Adipocyte (in vitro differentiated cells): Measurements from ENCODE around the gene KLHL14.

ENCODE experiments used
- DNase-seq: peaks from one replicate; pipeline ENCODE4 v3.0.0-alpha.2; 2015; ENCODE audit warnings: low read depth
- H3K27me3 ChIP-seq: replicated peaks from 2 replicates; pipeline ENCODE4 v1.7.0; 2013; ENCODE audit warnings: mild to moderate bottlenecking, low read length, moderate library complexity; ENCODE audit not compliant: control insufficient read depth, insufficient read depth
- H3K36me3 ChIP-seq: 2 replicates; pipeline ENCODE4 v1.7.0; 2013; ENCODE audit warnings: low read length, mild to moderate bottlenecking, moderate library complexity; ENCODE audit not compliant: control insufficient read depth, insufficient read depth, severe bottlenecking
- H3K4me1 ChIP-seq: 2 replicates; pipeline ENCODE4 v1.7.0; 2013; ENCODE audit warnings: mild to moderate bottlenecking, low read length, moderate library complexity; ENCODE audit not compliant: control insufficient read depth, insufficient read depth
- H3K4me3 ChIP-seq: 2 replicates; pipeline ENCODE4 v1.7.0; 2013; ENCODE audit warnings: mild to moderate bottlenecking, low read length, moderate library complexity
- H3K9ac ChIP-seq: 2 replicates; pipeline ENCODE4 v1.7.0; 2013; ENCODE audit warnings: mild to moderate bottlenecking, low read length, moderate library complexity
- H3K9me3 ChIP-seq: 2 replicates; pipeline ENCODE4 v1.7.0; 2013; ENCODE audit warnings: mild to moderate bottlenecking, low read length, moderate library complexity; ENCODE audit not compliant: control insufficient read depth

The KLHL14 gene

DNA sequence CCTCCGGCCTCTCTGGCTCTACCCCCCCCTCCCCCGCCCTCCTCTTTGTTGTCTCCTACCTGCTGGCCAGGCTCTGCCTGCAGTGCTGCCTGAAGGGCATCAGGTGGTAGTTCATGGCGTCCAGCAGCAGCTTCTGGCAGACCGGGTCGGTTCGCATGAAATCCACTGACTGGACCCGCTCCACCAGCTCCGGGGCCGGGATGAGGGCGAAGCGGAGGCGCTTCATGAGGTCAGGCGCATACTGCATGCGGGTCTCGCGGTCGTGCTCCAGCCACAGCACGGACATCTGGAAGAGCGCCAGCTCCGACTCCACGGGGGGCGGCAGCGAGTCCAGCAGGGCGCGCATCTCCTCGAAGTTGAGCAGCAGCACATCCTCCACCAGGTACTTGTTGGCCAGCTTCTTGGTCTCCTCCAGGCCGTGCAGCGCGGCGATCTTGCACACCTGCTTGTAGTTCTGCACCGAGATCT is 3.2 kb downstream of the KLHL14 start:
- peaks cover 36% of the 10 kb centered on the region for H3K27me3 ChIP-seq
- no peak overlapping the region for H3K4me3 ChIP-seq
- peaks cover 8% of the 10 kb centered on the region for H3K4me1 ChIP-seq
- H3K9ac ChIP-seq: no peak overlapping the region
- H3K36me3 ChIP-seq: no peaks in the 10 kb centered on the region
- H3K9me3 ChIP-seq: no peaks in the 10 kb centered on the region
- no peak for DNase-seq

DNA sequence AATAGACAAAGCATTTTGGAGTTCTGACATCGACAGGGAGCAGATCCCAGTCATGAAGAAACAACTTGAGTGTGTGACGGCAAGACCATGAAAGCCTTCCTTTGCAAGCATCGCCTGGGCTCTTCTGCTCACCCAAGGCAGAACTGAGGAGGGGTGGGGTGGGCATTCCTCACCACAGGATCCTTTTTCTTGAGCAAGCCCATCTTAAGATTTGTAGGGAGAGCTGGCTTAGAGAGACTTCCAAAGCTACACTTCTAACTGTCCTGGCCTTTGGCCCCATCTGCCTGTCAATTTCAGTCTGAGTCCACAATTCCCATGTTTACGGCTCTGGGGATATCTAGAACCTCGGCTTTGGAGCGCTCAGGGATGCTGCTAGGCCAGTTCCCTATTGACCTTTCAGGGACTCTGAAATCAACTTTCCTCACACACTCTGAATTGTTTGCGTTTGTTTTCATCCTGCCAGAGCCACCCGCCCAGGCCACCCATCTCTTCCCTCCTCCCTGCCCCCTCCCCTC is 3.7 kb downstream of the KLHL14 start:
- peaks cover 36% of the 10 kb centered on the region for H3K27me3 ChIP-seq
- no peaks in the 10 kb centered on the region for H3K9me3 ChIP-seq
- H3K4me1 ChIP-seq: peaks cover 8% of the 10 kb centered on the region
- no peak overlapping the region for H3K4me3 ChIP-seq
- DNase-seq: no peak
- H3K9ac ChIP-seq: no peak overlapping the region
- H3K36me3 ChIP-seq: no peaks in the 10 kb centered on the region

DNA sequence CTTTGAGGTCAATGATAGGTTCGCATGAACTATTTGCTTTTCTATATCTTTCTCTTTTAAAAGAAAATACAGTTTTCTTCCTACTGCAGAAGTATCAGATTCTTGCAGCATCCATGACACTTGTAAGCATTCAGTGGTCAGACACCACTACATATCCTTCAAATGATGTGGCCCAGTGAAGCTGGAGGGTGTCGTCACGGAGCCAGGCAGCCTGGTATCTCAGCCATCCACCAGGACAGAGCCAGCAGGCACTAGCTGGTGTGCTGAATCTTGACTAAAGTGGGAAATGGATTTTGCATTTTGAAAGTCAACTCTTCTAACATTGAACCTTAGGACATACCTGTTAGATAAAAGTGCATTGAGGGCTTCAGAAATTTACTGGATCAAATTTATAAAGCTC is 5.4 kb downstream of the KLHL14 start:
- no peak overlapping the region for H3K4me3 ChIP-seq
- H3K4me1 ChIP-seq: peaks cover 8% of the 10 kb centered on the region
- no peaks in the 10 kb centered on the region for H3K36me3 ChIP-seq
- H3K9me3 ChIP-seq: no peaks in the 10 kb centered on the region
- no peak overlapping the region for H3K9ac ChIP-seq
- no peak for DNase-seq
- H3K27me3 ChIP-seq: peaks cover 31% of the 10 kb centered on the region

DNA sequence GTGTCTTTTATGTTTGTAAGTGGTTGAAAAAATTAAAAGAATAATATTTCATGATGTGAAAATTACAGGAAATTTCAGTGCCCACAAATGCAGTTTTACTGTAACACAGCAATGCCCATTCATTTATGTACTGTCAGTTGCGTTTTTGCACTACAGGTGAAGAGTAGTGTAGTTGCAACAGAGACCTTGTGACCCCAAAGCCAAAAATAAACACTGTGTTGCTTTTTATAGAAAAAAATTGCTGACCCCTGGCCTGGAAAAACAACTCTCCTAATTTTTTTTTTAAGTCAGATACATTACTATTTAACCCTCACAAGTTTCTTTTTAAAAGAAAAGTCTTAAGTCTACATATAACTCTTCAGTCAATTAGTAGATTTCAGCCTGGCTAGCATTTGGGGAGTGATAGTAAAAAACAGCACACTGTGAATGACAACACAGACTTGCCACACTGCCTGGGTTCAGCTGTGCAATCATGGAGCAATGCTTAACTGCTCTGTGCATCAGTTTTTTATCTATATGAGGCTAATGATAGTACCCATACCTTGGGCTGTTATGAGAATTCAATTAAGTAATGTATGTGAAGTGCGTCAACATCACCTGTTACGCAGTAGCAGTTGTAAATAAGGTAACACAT is 8.1 kb downstream of the KLHL14 start:
- Histone ChIP-seq H3K36me3 (no peaks in the 10 kb centered on the region), H3K9ac (no peak overlapping the region), H3K4me3 (no peak overlapping the region), H3K27me3 (peaks cover 13% of the 10 kb centered on the region), H3K9me3 (no peaks in the 10 kb centered on the region), H3K4me1 (no peaks in the 10 kb centered on the region)
- no peak for DNase-seq

DNA sequence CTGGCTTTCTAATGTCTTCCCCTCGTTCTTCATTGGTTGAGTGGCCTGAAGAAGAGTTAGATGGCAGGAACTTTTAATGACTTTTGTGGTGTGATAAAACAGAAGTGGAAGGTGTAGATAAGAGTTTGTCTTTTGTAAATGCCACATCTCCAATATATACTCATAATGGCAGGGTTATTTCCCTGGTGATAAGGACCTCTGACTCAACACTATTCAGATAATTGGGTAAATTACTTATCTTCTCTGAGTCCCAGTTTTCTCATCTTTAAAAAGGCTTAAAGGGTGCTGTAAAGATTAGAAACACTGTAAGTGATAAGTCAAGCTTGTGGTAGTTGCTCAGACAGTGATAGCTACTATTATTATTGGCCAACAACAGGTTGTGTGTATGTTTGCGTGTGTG is 9.5 kb downstream of the KLHL14 start:
- DNase-seq: no peak
- Histone ChIP-seq H3K36me3 (no peaks in the 10 kb centered on the region), H3K27me3 (peaks cover 4% of the 10 kb centered on the region)

DNA sequence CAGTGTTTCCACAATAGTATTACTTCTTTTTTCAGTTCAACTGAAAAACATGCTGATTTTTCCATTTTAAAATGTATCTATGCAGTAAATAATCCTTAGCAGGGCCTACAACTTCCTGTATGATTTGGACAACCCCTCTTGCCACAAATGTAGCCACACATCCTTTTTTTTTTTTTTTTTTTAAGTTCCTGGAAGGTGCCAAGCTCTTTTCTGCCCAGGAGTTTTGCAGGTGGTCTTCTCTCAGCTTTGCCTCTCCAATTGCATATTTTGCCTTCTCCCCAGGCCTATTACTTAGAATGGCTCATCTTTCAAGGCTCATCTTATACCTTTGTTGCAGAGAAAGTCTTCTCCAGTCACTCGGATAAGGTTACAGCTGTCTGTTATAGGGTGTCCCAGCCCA is 11.6 kb downstream of the KLHL14 start:
- H3K9ac ChIP-seq: no peak overlapping the region
- peaks cover under 1% of the 10 kb centered on the region for H3K27me3 ChIP-seq
- H3K9me3 ChIP-seq: no peaks in the 10 kb centered on the region
- H3K4me1 ChIP-seq: no peaks in the 10 kb centered on the region
- H3K4me3 ChIP-seq: no peak overlapping the region
- DNase-seq: no peak
- no peaks in the 10 kb centered on the region for H3K36me3 ChIP-seq

More for the DNA sequence above, 9.5 kb downstream of the KLHL14 start:
- Histone ChIP-seq H3K9ac (no peak overlapping the region), H3K4me1 (no peaks in the 10 kb centered on the region), H3K4me3 (no peak overlapping the region), H3K9me3 (no peaks in the 10 kb centered on the region)

DNA sequence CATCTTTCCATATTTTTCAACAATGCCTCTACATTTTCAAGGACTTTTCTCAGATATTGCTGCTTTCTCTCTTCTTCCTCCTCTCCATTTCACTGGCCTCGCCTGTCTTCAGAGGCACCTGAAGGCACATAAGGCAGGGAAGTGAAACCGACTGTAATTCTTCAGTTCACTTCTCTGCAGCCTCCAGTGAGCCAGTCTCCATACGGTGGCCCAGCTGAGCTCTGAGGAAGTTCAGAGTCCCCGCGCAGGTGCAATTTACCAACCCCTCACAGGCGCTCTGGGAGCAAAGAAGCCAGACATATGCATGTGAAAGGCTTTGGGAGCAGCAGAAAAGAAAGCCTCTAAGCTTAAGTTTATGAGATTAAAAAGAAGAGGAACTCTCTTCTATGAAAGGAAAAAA is 12.4 kb downstream of the KLHL14 start:
- no peaks in the 10 kb centered on the region for H3K9me3 ChIP-seq
- H3K4me3 ChIP-seq: no peak overlapping the region
- no peak for DNase-seq
- no peak overlapping the region for H3K9ac ChIP-seq
- no peaks in the 10 kb centered on the region for H3K27me3 ChIP-seq
- no peaks in the 10 kb centered on the region for H3K4me1 ChIP-seq
- no peaks in the 10 kb centered on the region for H3K36me3 ChIP-seq

DNA sequence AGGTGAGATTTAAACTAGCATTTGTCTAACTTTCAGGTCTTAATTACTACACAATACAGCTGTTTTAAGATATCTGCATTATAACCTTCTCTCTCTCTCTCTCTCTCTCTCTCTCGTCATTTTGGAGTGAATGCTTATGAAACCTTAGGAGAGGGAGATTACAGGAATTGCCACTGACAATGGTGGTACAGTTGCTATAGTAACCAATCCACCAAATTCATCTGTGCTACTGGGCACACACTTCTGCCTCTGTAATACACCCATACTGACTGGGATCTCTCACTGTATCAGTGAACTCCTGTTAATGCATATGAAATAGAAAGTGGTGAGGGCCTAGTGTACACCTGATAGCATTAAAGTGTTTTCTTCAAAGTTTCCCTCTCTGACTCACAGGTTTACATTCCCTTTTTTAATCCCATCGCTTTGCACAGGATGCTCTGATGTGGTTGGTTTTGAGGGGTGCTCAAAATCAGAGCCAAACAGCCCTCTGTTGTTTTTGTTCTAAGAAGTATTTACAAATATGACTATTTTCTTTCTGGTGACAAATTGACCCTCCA is 13.1 kb downstream of the KLHL14 start:
- H3K9ac ChIP-seq: no peak overlapping the region
- no peaks in the 10 kb centered on the region for H3K36me3 ChIP-seq
- no peaks in the 10 kb centered on the region for H3K4me1 ChIP-seq
- DNase-seq: no peak
- H3K4me3 ChIP-seq: no peak overlapping the region
- H3K9me3 ChIP-seq: no peaks in the 10 kb centered on the region
- H3K27me3 ChIP-seq: peaks cover 4% of the 10 kb centered on the region

DNA sequence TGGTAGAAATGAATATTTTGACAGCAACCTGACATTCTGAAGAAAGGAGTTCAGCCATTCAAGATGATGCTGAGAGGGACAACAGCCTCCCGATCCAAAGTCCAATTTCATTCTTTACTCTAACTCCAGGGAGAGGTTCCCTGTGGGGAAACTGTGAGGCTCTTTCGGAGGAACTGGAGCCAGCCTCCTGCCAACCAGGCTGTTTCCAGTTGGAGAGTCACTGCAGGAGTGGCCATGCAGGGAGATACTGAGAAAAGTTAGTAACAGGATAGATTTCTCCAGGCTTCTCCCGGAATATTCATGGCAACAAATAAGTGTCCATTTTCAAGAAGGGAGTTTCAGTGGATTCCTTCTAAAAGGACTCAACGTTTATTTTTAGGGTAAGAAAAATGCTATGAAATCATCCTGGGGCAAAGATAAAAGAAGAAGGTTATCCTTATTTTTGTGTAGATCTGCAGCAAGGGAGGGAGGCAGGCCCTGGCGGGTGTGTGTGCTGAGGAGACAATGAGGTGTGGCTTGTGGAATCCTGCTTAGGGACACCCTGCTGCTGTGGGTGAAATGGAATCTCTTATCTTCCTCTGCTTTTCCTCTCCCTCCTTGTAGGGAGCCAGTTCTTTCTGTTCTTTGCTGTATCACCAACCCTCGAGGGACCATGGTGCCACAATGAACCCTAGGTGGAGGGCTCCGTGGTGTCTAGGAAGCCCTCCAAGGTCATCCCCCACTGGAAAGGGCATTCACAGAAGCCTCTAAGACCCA is 18.1 kb downstream of the KLHL14 start:
- no peak overlapping the region for H3K9ac ChIP-seq
- no peaks in the 10 kb centered on the region for H3K9me3 ChIP-seq
- H3K27me3 ChIP-seq: peaks cover 11% of the 10 kb centered on the region
- DNase-seq: no peak
- H3K36me3 ChIP-seq: no peaks in the 10 kb centered on the region
- H3K4me3 ChIP-seq: no peak overlapping the region
- H3K4me1 ChIP-seq: no peaks in the 10 kb centered on the region

DNA sequence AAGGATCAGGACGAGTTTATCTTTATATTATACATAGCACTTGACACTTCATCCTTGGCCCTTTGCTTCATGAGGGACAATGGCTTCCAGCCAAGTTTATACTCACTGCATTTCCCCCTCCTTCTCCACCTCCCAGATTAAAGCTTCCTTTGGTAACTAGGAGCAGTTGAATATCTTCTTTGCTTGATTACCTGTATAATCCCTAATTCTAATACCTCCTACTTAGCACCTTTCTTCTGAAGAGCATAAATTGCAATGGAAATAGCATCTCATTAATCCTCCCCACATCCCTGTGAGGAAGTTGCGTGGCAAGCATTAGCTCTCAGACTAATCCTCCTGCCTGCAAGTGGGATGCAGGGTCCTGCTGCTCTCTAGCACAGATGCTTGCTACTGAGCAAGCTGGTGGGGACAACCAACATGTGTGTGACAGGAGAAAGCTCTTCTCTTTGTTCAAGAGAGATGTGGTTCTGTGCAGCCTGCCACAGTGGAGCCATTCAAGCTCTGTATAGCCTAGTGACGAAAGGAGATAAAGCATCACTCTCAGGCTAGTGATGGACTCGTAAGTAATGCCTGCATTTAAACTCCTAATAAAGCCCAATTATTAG is 19.1 kb downstream of the KLHL14 start:
- H3K4me3 ChIP-seq: no peak overlapping the region
- DNase-seq: no peak
- peaks cover 11% of the 10 kb centered on the region for H3K27me3 ChIP-seq
- H3K9me3 ChIP-seq: no peaks in the 10 kb centered on the region
- no peaks in the 10 kb centered on the region for H3K4me1 ChIP-seq
- no peak overlapping the region for H3K9ac ChIP-seq
- no peaks in the 10 kb centered on the region for H3K36me3 ChIP-seq

DNA sequence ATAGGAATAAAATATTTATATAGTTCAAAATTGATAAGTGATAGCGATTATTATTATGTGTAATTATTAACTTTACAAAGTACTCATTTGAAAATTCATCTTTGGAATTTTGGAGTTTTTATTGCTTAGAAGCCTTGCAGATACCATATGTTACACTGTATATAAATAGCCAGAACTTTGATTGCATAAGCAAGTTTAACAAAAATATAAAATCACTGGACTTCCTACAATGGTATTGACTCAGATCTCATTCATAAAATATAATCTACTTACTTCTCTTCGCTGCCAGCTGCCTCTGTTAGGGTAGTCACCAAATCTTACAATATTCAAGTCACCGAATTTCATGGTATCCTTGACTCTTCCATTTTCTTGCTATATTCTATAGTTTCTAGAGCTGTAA is 22.5 kb downstream of the KLHL14 start:
- no peak for DNase-seq
- H3K4me1 ChIP-seq: no peaks in the 10 kb centered on the region
- no peak overlapping the region for H3K9ac ChIP-seq
- no peak overlapping the region for H3K4me3 ChIP-seq
- H3K9me3 ChIP-seq: no peaks in the 10 kb centered on the region
- H3K36me3 ChIP-seq: no peaks in the 10 kb centered on the region
- H3K27me3 ChIP-seq: peaks cover 11% of the 10 kb centered on the region
